GM12872 (cell line): Measurements from ENCODE around the gene TCTN1.

Experiments used
- CTCF ChIP-seq: IDR thresholded peaks from 3 replicates; pipeline ENCODE4 v1.5.1; 2011; ENCODE audit warnings: low read depth, mild to moderate bottlenecking, low read length, moderate library complexity; ENCODE audit not compliant: insufficient read depth

Gene TCTN1

DNA sequence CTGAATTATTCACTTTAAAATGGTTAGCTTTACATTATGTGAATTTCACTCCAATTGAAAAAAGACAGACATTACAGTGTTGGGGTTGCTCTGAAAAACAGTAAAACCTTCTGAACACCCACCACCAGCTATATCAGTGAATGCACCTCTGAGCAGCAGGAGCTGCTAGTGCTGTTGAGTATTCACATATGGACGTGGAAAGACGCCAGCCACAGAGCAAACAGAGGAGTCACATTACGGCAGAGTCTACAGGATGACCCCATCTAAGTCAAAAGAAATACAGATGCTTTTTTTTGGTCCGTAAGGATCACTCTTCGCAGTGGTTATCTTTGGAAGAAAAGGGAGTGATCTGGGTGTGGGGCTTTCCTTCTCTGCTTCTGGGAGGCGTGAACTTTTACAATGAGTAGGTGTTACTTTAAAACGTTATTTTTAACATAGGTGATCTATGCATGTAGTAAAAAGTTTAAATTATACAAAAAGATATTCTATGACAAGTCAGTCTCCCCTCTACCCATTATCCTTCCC is 70.4 kb downstream of the TCTN1 start:
- TF ChIP-seq CTCF: no peak

- TF ChIP-seq CTCF: no peak
These were observed 72.5 kb downstream of the TCTN1 start for GRCh38 chr12:110686294-110686903.

- TF ChIP-seq CTCF: no peak
These were observed 73.7 kb downstream of the TCTN1 start for GRCh38 chr12:110687396-110688169.

GRCh38 chr12:110688446-110689280 is 74.7 kb downstream of the TCTN1 start, which contains the start of gene HVCN1:
HVCN1 (minus strand) TSS chr12:110689115; CDS start chr12:110683245, 5,870 bp downstream.
- TF ChIP-seq CTCF: no peak

DNA sequence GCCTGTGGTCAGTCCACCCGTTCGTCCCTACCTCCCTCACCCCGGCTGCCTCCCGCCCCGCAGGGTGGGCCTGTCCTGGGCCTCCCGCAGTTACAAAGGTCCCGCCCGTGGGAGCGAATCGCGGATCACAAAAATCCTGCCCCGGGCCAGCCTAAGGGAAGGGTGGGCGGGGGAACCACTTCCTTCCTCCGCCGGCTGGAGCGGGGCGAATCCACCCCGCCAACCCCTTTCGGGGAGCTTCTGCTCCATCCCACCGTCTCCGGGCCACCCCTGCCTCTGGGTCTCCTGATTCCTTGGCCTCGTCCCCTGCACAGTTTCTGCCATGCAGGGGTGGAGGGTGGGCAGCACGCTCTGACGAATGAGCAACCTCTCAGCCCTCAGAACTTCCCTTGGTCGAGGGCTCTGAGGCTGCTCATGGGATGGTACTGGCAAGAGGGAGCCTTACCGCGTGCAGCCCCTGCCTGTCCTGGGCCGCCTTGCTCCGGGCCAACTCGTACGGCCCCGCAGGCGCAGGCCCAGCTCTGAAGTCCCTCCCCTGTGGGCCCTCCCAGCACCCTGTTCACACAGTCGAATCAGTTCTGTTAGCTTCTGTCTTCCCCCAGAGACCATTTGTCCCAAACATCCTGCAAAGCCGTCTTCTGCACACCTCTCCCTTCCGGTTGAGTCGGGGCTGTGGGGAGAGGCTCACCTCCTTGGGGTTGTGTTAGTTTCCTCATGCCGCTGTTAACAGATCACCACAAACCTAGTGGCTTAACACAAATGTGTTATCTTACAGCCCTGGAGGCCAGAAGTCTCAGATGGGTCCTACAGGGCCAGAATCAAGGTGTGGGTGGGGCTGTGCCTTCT is 75.6 kb downstream of the TCTN1 start:
- no peak for TF ChIP-seq CTCF

- no peak for TF ChIP-seq CTCF
These were observed 76.2 kb downstream of the TCTN1 start for GRCh38 chr12:110690127-110690430.

- no peak for TF ChIP-seq CTCF
These were observed 79.8 kb downstream of the TCTN1 start for GRCh38 chr12:110693731-110694130.
